ENCODE measurements around the gene PATJ.

GRCh38 chr1:61942856-61943255, 200.6 kb downstream of the PATJ start:
- no peak for TF ChIP-seq EP300 (IDR thresholded peaks at IDR 0.05; ENCODE audit: low read depth)
- no peak for TF ChIP-seq CTCF (IDR thresholded peaks at IDR 0.05)
- no peak for TF ChIP-seq POLR2A (IDR thresholded peaks at IDR 0.05)
